Hepatocyte (in vitro differentiated cells): ENCODE data around the gene CCDC68.

Experiments
- CTCF ChIP-seq: fragments of 200-600 bp; sonication (generic); IDR thresholded peaks from 2 replicates; pipeline ENCODE4 v1.5.1; 2016; ENCODE audit warnings: antibody characterized with exemption, mild to moderate bottlenecking; ENCODE audit not compliant: poor library complexity
- EZH2 ChIP-seq: fragments of 200-600 bp; sonication (generic); IDR thresholded peaks from 2 replicates; pipeline ENCODE4 v1.6.1; 2016; ENCODE audit warnings: antibody characterized with exemption, mild to moderate bottlenecking, borderline replicate concordance
- EZH2phosphoT487 ChIP-seq: fragments of 200-600 bp; sonication (generic); IDR thresholded peaks from one replicate; pipeline ENCODE4 v1.6.1; 2018; ENCODE audit warnings: antibody characterized with exemption, mild to moderate bottlenecking, low read depth, moderate library complexity; ENCODE audit not compliant: unreplicated experiment, severe bottlenecking

DNA sequence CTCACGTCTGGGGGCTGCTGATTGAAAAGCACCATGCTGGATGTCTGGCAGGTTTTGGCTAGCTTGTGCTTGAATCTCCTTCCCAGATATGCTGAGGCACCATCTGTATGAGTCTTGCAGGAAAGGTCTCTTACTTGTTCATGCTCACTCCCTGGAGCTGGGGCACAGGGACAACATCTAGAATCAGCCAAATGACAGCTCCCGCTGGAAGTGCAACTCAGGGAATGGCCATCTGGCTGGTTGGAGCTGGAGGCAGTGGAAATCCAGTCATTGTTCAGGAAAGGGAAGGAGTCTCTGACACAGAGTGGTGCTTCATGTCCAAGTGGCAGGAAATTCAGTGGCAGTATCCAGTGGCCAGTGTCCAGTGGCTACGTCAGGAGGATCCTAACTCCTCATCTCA, 9.7 kb downstream of the CCDC68 start:
- TF ChIP-seq CTCF (no peak), EZH2phosphoT487 (no peak), EZH2 (no peak)
